Brain microvascular endothelial cell (primary cell): Measurements from ENCODE around the gene CRYGA.

ENCODE experiments used
- DNase-seq: peaks from one replicate; pipeline ENCODE4 v3.0.0-alpha.2; 2020
- H3K27ac ChIP-seq: fragments of 250-450 bp; sonication (Bioruptor Pico); 2 replicates; pipeline ENCODE4 v1.5.1; 2020; ENCODE audit warnings: mild to moderate bottlenecking, moderate library complexity
- H3K27me3 ChIP-seq: fragments of 250-450 bp; sonication (Bioruptor Pico); replicated peaks from 2 replicates; pipeline ENCODE4 v1.5.1; 2020; ENCODE audit warnings: mild to moderate bottlenecking
- H3K36me3 ChIP-seq: fragments of 250-450 bp; sonication (Bioruptor Pico); replicated peaks from 2 replicates; pipeline ENCODE4 v1.5.1; 2020; ENCODE audit warnings: mild to moderate bottlenecking
- H3K4me3 ChIP-seq: 2 replicates; pipeline ENCODE4 v1.5.1; 2011; ENCODE audit warnings: low read depth, mild to moderate bottlenecking, control low read depth, low read length, moderate library complexity
- CTCF ChIP-seq: IDR thresholded peaks from 2 replicates; pipeline ENCODE4 v1.5.1; 2011; ENCODE audit warnings: low read depth, mild to moderate bottlenecking, moderate library complexity, low read length, control low read depth, inconsistent platforms; ENCODE audit errors: missing control alignments
- in situ Hi-C: cut with HindIII; loops from 2 replicates; pipeline ENCODE4 v1.10.0; 2017; ENCODE audit warnings: low sequenced_read_pairs, low pct_ligation_motif_present

Gene CRYGA

GRCh38 chr2:208153156-208153555 is 10.2 kb downstream of the CRYGA start:
- no peak overlapping the region for H3K27ac ChIP-seq

GRCh38 chr2:208150956-208151355 is 12.4 kb downstream of the CRYGA start:
- in situ Hi-C loops: no loop called here
- Histone ChIP-seq H3K27ac (no peak overlapping the region), H3K27me3 (no peaks in the 10 kb centered on the region), H3K4me3 (no peak overlapping the region), H3K36me3 (no peaks in the 10 kb centered on the region)
- DNase-seq: no peak
- TF ChIP-seq CTCF: no peak

More at GRCh38 chr2:208153156-208153555, 10.2 kb downstream of the CRYGA start:
- Histone ChIP-seq H3K4me3 (no peak overlapping the region), H3K36me3 (no peaks in the 10 kb centered on the region), H3K27me3 (no peaks in the 10 kb centered on the region)
- no peak for DNase-seq
- no peak for TF ChIP-seq CTCF
- in situ Hi-C loops: no loop called here

- no peak for TF ChIP-seq CTCF
- DNase-seq: no peak
- no peak overlapping the region for H3K27ac ChIP-seq
- H3K4me3 ChIP-seq: no peak overlapping the region
- H3K36me3 ChIP-seq: no peaks in the 10 kb centered on the region
- in situ Hi-C loops: no loop called here
- H3K27me3 ChIP-seq: no peaks in the 10 kb centered on the region
These were observed 13.3 kb downstream of the CRYGA start for GRCh38 chr2:208150094-208150493.

- no peaks in the 10 kb centered on the region for H3K36me3 ChIP-seq
- DNase-seq: no peak
- H3K4me3 ChIP-seq: no peak overlapping the region
- TF ChIP-seq CTCF: peak; percentile 28
- H3K27ac ChIP-seq: no peak overlapping the region
- no peaks in the 10 kb centered on the region for H3K27me3 ChIP-seq
- in situ Hi-C loops: no loop called here
These were observed 14.6 kb downstream of the CRYGA start for GRCh38 chr2:208148803-208149202.

GRCh38 chr2:208147759-208148158 is 15.6 kb downstream of the CRYGA start:
- H3K4me3 ChIP-seq: no peak overlapping the region
- H3K27me3 ChIP-seq: no peaks in the 10 kb centered on the region
- no peaks in the 10 kb centered on the region for H3K36me3 ChIP-seq
- in situ Hi-C loops: no loop called here
- H3K27ac ChIP-seq: no peak overlapping the region
- no peak for TF ChIP-seq CTCF
- no peak for DNase-seq

GRCh38 chr2:208147008-208147407 is 16.4 kb downstream of the CRYGA start:
- no peaks in the 10 kb centered on the region for H3K36me3 ChIP-seq
- no peaks in the 10 kb centered on the region for H3K27me3 ChIP-seq
- in situ Hi-C loops: no loop called here
- no peak for TF ChIP-seq CTCF
- H3K4me3 ChIP-seq: no peak overlapping the region
- no peak for DNase-seq
- H3K27ac ChIP-seq: no peak overlapping the region
